ENCODE measurements around the gene OTUD1. TPM values are rescaled to one million over a fixed set of nuclear protein-coding genes. Genes with fewer than 3 reads are reported as not detected.
"Not testable (repeated sequence)": the region's sequence is repeated elsewhere in the genome, so short reads cannot be mapped to it uniquely, and the experiment has no call there.

The OTUD1 gene
- total RNA-seq (2014; rRNA removed; shearing (Covaris generic)) = 3.4 and 3.7 TPM in 2 replicates

GRCh38 chr10:23438547-23439451, at the start of gene OTUD1:
OTUD1 (plus strand) TSS chr10:23439075; CDS start chr10:23439458, 383 bp downstream.
- peak; percentile 91 for DNase-seq (ENCODE audit: low read depth)

- not testable (repeated sequence) for DNase-seq (ENCODE audit: low read depth)
Observed at GRCh38 chr10:23390408-23390807, 48.5 kb upstream of the OTUD1 start.

- DNase-seq (ENCODE audit: low read depth) = no peak
Observed at GRCh38 chr10:23390809-23391208, 48.1 kb upstream of the OTUD1 start.

- no peak for DNase-seq (ENCODE audit: low read depth)
Observed at GRCh38 chr10:23391821-23392220, 47.1 kb upstream of the OTUD1 start.

- no peak for DNase-seq (ENCODE audit: low read depth)
Observed at GRCh38 chr10:23395017-23395416, 43.9 kb upstream of the OTUD1 start.

- no peak for DNase-seq (ENCODE audit: low read depth)
Observed at GRCh38 chr10:23396695-23397094, 42.2 kb upstream of the OTUD1 start.

GRCh38 chr10:23399701-23400144, 39.2 kb upstream of the OTUD1 start:
- DNase-seq (ENCODE audit: low read depth) = peak; percentile 24

- no peak for DNase-seq (ENCODE audit: low read depth)
Observed at GRCh38 chr10:23402856-23403255, 36.0 kb upstream of the OTUD1 start.

- no peak for DNase-seq (ENCODE audit: low read depth)
Observed at GRCh38 chr10:23403278-23403677, 35.6 kb upstream of the OTUD1 start.

GRCh38 chr10:23403719-23404118, 35.2 kb upstream of the OTUD1 start:
- DNase-seq (ENCODE audit: low read depth) = no peak

GRCh38 chr10:23404461-23404980, 34.4 kb upstream of the OTUD1 start:
- no peak for DNase-seq (ENCODE audit: low read depth)

- DNase-seq (ENCODE audit: low read depth) = no peak
Observed at GRCh38 chr10:23405540-23405939, 33.3 kb upstream of the OTUD1 start.

GRCh38 chr10:23406409-23406808, 32.5 kb upstream of the OTUD1 start:
- no peak for DNase-seq (ENCODE audit: low read depth)

- peak; percentile 9 for DNase-seq (ENCODE audit: low read depth)
Observed at GRCh38 chr10:23408330-23408976, 30.4 kb upstream of the OTUD1 start.

- DNase-seq (ENCODE audit: low read depth) = peak; percentile 57
Observed at GRCh38 chr10:23412223-23412622, 26.7 kb upstream of the OTUD1 start.

- DNase-seq (ENCODE audit: low read depth) = no peak
Observed at GRCh38 chr10:23413629-23414089, 25.2 kb upstream of the OTUD1 start.

GRCh38 chr10:23414658-23415057, 24.2 kb upstream of the OTUD1 start:
- DNase-seq (ENCODE audit: low read depth) = no peak

GRCh38 chr10:23417254-23417653, 21.6 kb upstream of the OTUD1 start:
- no peak for DNase-seq (ENCODE audit: low read depth)

GRCh38 chr10:23418051-23418681, 20.7 kb upstream of the OTUD1 start:
- no peak for DNase-seq (ENCODE audit: low read depth)

GRCh38 chr10:23419201-23419600, 19.7 kb upstream of the OTUD1 start:
- no peak for DNase-seq (ENCODE audit: low read depth)

- DNase-seq (ENCODE audit: low read depth) = no peak
Observed at GRCh38 chr10:23419655-23420329, 19.1 kb upstream of the OTUD1 start.

Measured in RPMI7951 (cell line).